K562 (cell line): ENCODE measurements around the gene RPL21.

ENCODE experiments used
- BHLHE40 ChIP-seq: IDR thresholded peaks from 2 replicates; pipeline ENCODE4 v1.6.1; 2011; ENCODE audit warnings: low read length, improper control_type of control experiment
- BRCA1 ChIP-seq, 2 experiments: fragments of 450-650 bp in 1 of 2; sonication (generic) in 1 of 2; formaldehyde crosslinking in 1 of 2; IDR thresholded peaks; 2 replicates each; pipeline versions ENCODE4 v1.5.0 to v1.6.1; 2017 to 2020; ENCODE audit warnings: mild to moderate bottlenecking in 1 of 2, missing genetic modification reagents in 1 of 2
- CEBPB ChIP-seq: fragments of 450-650 bp; IDR thresholded peaks from 2 replicates; pipeline ENCODE4 v1.6.1; 2016; ENCODE audit warnings: missing genetic modification characterization, missing compliant biosample characterization
- CHD1 ChIP-seq: fragments of 200-600 bp; sonication (generic); IDR thresholded peaks from one replicate; pipeline ENCODE4 v1.6.1; 2012; ENCODE audit warnings: mild to moderate bottlenecking, moderate library complexity, low read length, inconsistent platforms
- CREB1 ChIP-seq, 2 experiments: sonication (generic) in 1 of 2; formaldehyde crosslinking in 1 of 2; IDR thresholded peaks; 2 replicates each; pipeline versions ENCODE4 v1.6.1 to v1.8.0; 2012 to 2022; ENCODE audit warnings: inconsistent platforms in 1 of 2, mild to moderate bottlenecking in 1 of 2, missing genetic modification reagents in 1 of 2, moderate library complexity in 1 of 2
- DPF2 ChIP-seq: fragments of 450-650 bp; IDR thresholded peaks from 2 replicates; pipeline ENCODE4 v1.6.1; 2016
- GTF2F1 ChIP-seq: IDR thresholded peaks from 2 replicates; pipeline ENCODE4 v1.6.1; 2011; ENCODE audit warnings: low read depth, low read length, improper control_type of control experiment
- MAFK ChIP-seq: IDR thresholded peaks from 2 replicates; pipeline ENCODE4 v1.6.1; 2011; ENCODE audit warnings: low read length, improper control_type of control experiment
- ZFX ChIP-seq: sonication (generic); formaldehyde crosslinking; IDR thresholded peaks from 2 replicates; pipeline ENCODE4 v1.8.0; 2022; ENCODE audit warnings: mild to moderate bottlenecking, missing genetic modification reagents, moderate library complexity
- ZNF274 ChIP-seq: IDR thresholded peaks from 2 replicates; pipeline ENCODE4 v1.6.1; 2011; ENCODE audit warnings: low read depth, mild to moderate bottlenecking, low read length, moderate library complexity, borderline replicate concordance
- ZNF384 ChIP-seq: IDR thresholded peaks from 2 replicates; pipeline ENCODE4 v1.6.1; 2012; ENCODE audit warnings: low read depth, low read length, improper control_type of control experiment
- ZNF696 ChIP-seq: fragments of 250-450 bp; sonication (Bioruptor Pico); conservative IDR thresholded peaks from 2 replicates; pipeline ENCODE4 v1.4.0; 2020; ENCODE audit warnings: mild to moderate bottlenecking, moderate library complexity
- ZNF778 ChIP-seq: fragments of 450-650 bp; formaldehyde crosslinking; IDR thresholded peaks from 2 replicates; pipeline ENCODE4 v1.4.0; 2020; ENCODE audit warnings: mild to moderate bottlenecking, moderate library complexity
- TF ChIP-seq, protein P1 (sequence below), 3 experiments: IDR thresholded peaks in 2 of 3; conservative IDR thresholded peaks in 1 of 3; 2 replicates each; pipeline ENCODE4 v1.5.1; 2011 to 2012; ENCODE audit warnings: low read length in 3 of 3, mild to moderate bottlenecking in 3 of 3, control low read depth in 2 of 3, improper control_type of control experiment in 1 of 3, inconsistent platforms in 1 of 3, low read depth in 1 of 3, mixed read lengths in 1 of 3, moderate library complexity in 1 of 3; ENCODE audit not compliant: insufficient read depth in 2 of 3

- no peak for TF ChIP-seq BHLHE40
- no peak for TF ChIP-seq ZNF778 (CRISPR knock-in tag)
- no peak for TF ChIP-seq CHD1
- TF ChIP-seq ZNF384: no peak
- TF ChIP-seq DPF2: no peak
- TF ChIP-seq, protein P1, sequence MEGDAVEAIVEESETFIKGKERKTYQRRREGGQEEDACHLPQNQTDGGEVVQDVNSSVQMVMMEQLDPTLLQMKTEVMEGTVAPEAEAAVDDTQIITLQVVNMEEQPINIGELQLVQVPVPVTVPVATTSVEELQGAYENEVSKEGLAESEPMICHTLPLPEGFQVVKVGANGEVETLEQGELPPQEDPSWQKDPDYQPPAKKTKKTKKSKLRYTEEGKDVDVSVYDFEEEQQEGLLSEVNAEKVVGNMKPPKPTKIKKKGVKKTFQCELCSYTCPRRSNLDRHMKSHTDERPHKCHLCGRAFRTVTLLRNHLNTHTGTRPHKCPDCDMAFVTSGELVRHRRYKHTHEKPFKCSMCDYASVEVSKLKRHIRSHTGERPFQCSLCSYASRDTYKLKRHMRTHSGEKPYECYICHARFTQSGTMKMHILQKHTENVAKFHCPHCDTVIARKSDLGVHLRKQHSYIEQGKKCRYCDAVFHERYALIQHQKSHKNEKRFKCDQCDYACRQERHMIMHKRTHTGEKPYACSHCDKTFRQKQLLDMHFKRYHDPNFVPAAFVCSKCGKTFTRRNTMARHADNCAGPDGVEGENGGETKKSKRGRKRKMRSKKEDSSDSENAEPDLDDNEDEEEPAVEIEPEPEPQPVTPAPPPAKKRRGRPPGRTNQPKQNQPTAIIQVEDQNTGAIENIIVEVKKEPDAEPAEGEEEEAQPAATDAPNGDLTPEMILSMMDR (IDR thresholded peaks at IDR 0.05 in 2 of 3, conservative IDR thresholded peaks at IDR 0.05 in 1 of 3; ENCODE audit: insufficient read depth in 2 of 3, low read depth in 1 of 3, low read length in 3 of 3): no peak
- no peak for TF ChIP-seq ZFX (CRISPR knock-in tag)
- TF ChIP-seq ZNF274: no peak
- no peak for TF ChIP-seq MAFK
- TF ChIP-seq CEBPB (tag): no peak
- TF ChIP-seq CREB1 (IDR thresholded peaks at IDR 0.05): no peak
- TF ChIP-seq CREB1 (CRISPR knock-in tag; IDR thresholded peaks at IDR 0.05): no peak
- no peak for TF ChIP-seq GTF2F1
- TF ChIP-seq BRCA1 (IDR thresholded peaks at IDR 0.05): no peak
- TF ChIP-seq BRCA1 (CRISPR knock-in tag; IDR thresholded peaks at IDR 0.05): no peak
- no peak for TF ChIP-seq ZNF696
Measured at GRCh38 chr13:27261396-27261795, 10.0 kb downstream of the RPL21 start.
